ENCODE data around the gene CLCA4.

The CLCA4 gene

GRCh38 chr1:86552376-86552775 lies 5.5 kb downstream of the CLCA4 start:
- TF ChIP-seq CTCF (conservative IDR thresholded peaks at IDR 0.05) (no peak), ZFX (IDR thresholded peaks at IDR 0.05) (no peak)

DNA sequence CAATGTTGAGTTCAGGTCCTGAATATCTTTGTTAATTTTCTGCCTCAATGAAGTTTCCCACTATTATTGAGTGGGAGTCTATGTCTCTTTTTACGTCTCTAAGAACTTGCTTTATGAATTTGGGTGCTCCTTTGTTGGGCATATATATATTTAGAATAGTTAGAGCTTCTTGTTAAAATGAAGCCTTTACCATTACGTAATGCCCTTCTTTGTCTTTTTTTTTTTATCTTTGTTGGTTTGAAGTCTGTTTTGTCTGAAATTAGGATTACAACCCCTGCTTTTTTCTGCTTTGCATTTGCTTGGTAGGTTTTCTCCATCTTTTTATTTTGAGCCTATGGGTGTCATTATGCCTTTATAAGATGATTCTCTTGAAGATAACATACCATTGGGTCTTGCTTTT lies 10.9 kb downstream of the CLCA4 start:
- TF ChIP-seq CTCF (conservative IDR thresholded peaks at IDR 0.05) (no peak), ZFX (IDR thresholded peaks at IDR 0.05) (no peak)
- H3K27ac ChIP-seq: no peak overlapping the region

More at GRCh38 chr1:86552376-86552775, 5.5 kb downstream of the CLCA4 start:
- no peak overlapping the region for H3K27ac ChIP-seq

DNA sequence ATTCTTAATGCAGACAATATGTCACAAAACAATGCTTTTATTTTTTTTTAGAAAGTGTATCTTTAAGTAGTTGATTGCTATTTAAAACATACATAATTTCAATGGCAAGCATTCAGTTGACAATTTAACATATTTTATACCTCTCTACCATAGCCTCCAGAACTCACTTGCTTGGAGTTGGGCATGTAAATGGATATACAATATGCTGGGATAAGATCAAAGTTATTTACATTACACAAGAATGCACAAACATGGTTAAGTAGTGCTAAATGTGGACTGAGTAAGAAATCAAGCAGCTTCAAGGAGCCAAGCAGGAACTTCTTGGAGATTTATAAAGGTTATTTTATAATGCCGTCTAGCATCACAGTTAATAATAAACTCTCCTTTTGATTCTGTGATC lies 17.0 kb downstream of the CLCA4 start:
- TF ChIP-seq CTCF (conservative IDR thresholded peaks at IDR 0.05): no peak
- TF ChIP-seq ZFX (IDR thresholded peaks at IDR 0.05): no peak
- H3K27ac ChIP-seq: no peak overlapping the region

GRCh38 chr1:86567341-86567740 lies 20.5 kb downstream of the CLCA4 start:
- H3K27ac ChIP-seq: no peak overlapping the region
- TF ChIP-seq ZFX (IDR thresholded peaks at IDR 0.05) (no peak), CTCF (conservative IDR thresholded peaks at IDR 0.05) (no peak)

- H3K27ac ChIP-seq: no peak overlapping the region
- TF ChIP-seq ZFX (IDR thresholded peaks at IDR 0.05): no peak
- no peak for TF ChIP-seq CTCF (conservative IDR thresholded peaks at IDR 0.05)
Observed at GRCh38 chr1:86567878-86568277, 21.0 kb downstream of the CLCA4 start.

- no peak overlapping the region for H3K27ac ChIP-seq
- TF ChIP-seq CTCF (conservative IDR thresholded peaks at IDR 0.05): no peak
- no peak for TF ChIP-seq ZFX (IDR thresholded peaks at IDR 0.05)
Observed at GRCh38 chr1:86573763-86574484, 27.0 kb downstream of the CLCA4 start.

DNA sequence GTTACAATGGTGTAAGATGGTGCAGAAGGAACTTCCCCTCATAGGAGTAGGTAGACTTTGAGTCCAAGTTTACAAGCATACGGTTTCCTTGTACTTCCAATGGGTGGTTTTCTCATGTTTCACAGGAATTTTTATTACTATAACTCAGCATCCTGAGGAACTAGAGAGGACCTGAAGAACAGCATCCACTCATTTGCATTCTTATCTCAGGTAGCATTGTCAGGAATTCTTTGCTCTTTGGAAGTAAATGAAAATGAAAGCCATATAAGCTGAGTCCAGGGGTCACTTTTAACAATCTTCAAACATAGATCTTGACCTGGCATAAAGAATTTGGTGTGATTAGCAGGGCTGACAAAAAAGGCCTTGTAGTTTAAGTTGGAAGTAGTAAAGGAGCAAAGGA lies 34.4 kb downstream of the CLCA4 start:
- TF ChIP-seq ZFX (IDR thresholded peaks at IDR 0.05) (no peak), CTCF (conservative IDR thresholded peaks at IDR 0.05) (no peak)
- no peak overlapping the region for H3K27ac ChIP-seq

Data from C4-2B (cell line).